ENCODE measurements around the gene KIT.

The KIT gene

GRCh38 chr4:54731552-54731951, 73.8 kb downstream of the KIT start:
- H3K36me3 ChIP-seq (ENCODE audit: low read depth) = no peaks in the 10 kb centered on the region
- H3K27ac ChIP-seq (ENCODE audit: poor library complexity, severe bottlenecking) = no peak overlapping the region
- no peak overlapping the region for H3K4me3 ChIP-seq (ENCODE audit: severe bottlenecking)
- no peaks in the 10 kb centered on the region for H3K4me1 ChIP-seq (ENCODE audit: insufficient read depth, poor library complexity, severe bottlenecking)
- no peaks in the 10 kb centered on the region for H3K9me3 ChIP-seq (ENCODE audit: severe bottlenecking)
- no peaks in the 10 kb centered on the region for H3K27me3 ChIP-seq (ENCODE audit: insufficient read depth, poor library complexity, severe bottlenecking)
- no peak for TF ChIP-seq CTCF (IDR thresholded peaks at IDR 0.05; ENCODE audit: poor library complexity, severe bottlenecking)
- DNase-seq (ENCODE audit: low spot score) (no peak), ATAC-seq (ENCODE audit: low read depth) (no peak)

DNA sequence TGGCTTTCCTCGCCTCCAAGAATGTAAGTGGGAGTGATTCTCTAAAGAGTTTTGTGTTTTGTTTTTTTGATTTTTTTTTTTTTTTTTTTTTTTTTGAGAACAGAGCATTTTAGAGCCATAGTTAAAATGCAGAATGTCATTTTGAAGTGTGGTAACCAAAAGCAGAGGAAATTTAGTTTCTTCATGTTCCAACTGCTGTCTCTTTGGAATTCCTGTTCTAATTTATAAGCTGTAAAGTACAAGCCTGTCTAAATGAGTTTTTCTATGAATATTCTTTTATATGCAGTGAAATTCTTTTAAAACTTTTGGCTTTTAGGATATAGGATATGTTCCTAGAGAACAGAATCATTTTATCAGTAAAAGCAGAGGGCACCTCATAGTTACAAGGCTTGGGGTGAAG, 74.2 kb downstream of the KIT start:
- Histone ChIP-seq H3K27ac (ENCODE audit: poor library complexity, severe bottlenecking) (no peak overlapping the region), H3K9me3 (ENCODE audit: severe bottlenecking) (no peaks in the 10 kb centered on the region), H3K4me1 (ENCODE audit: insufficient read depth, poor library complexity, severe bottlenecking) (no peaks in the 10 kb centered on the region), H3K4me3 (ENCODE audit: severe bottlenecking) (no peak overlapping the region), H3K36me3 (ENCODE audit: low read depth) (no peaks in the 10 kb centered on the region), H3K27me3 (ENCODE audit: insufficient read depth, poor library complexity, severe bottlenecking) (no peaks in the 10 kb centered on the region)
- no peak for TF ChIP-seq CTCF (IDR thresholded peaks at IDR 0.05; ENCODE audit: poor library complexity, severe bottlenecking)
- DNase-seq (ENCODE audit: low spot score) (no peak), ATAC-seq (ENCODE audit: low read depth) (no peak)

GRCh38 chr4:54737421-54737820, 79.7 kb downstream of the KIT start:
- Histone ChIP-seq H3K27me3 (ENCODE audit: insufficient read depth, poor library complexity, severe bottlenecking) (no peaks in the 10 kb centered on the region), H3K9me3 (ENCODE audit: severe bottlenecking) (no peaks in the 10 kb centered on the region), H3K4me1 (ENCODE audit: insufficient read depth, poor library complexity, severe bottlenecking) (no peaks in the 10 kb centered on the region), H3K4me3 (ENCODE audit: severe bottlenecking) (no peak overlapping the region), H3K27ac (ENCODE audit: poor library complexity, severe bottlenecking) (no peak overlapping the region), H3K36me3 (ENCODE audit: low read depth) (no peaks in the 10 kb centered on the region)
- ATAC-seq (ENCODE audit: low read depth) (no peak), DNase-seq (ENCODE audit: low spot score) (no peak)
- no peak for TF ChIP-seq CTCF (IDR thresholded peaks at IDR 0.05; ENCODE audit: poor library complexity, severe bottlenecking)

DNA sequence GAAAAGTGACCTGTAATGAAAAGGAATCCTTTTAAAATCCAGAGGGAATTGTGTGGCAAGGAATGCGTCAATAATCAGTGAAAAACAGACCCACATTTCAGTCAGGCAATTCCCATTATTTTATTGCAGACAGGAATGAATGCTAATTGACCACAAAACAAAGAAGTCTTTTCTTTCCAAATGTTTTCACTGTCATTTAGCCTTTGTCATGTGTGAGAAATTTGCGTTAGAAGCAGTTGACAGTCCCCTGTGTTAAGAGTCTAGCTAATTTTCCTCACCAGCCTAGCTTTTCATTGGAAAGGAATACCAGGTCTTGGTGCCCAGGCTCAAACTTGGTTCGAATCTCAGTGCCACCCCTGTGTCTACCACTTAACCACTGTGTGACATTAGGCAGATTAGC, 83.4 kb downstream of the KIT start:
- Histone ChIP-seq H3K36me3 (ENCODE audit: low read depth) (no peaks in the 10 kb centered on the region), H3K4me3 (ENCODE audit: severe bottlenecking) (no peak overlapping the region), H3K27me3 (ENCODE audit: insufficient read depth, poor library complexity, severe bottlenecking) (no peaks in the 10 kb centered on the region), H3K9me3 (ENCODE audit: severe bottlenecking) (no peaks in the 10 kb centered on the region), H3K27ac (ENCODE audit: poor library complexity, severe bottlenecking) (no peak overlapping the region), H3K4me1 (ENCODE audit: insufficient read depth, poor library complexity, severe bottlenecking) (no peaks in the 10 kb centered on the region)
- TF ChIP-seq CTCF (IDR thresholded peaks at IDR 0.05; ENCODE audit: poor library complexity, severe bottlenecking) = no peak
- no peak for ATAC-seq (ENCODE audit: low read depth)
- DNase-seq (ENCODE audit: low spot score) = no peak

GRCh38 chr4:54742636-54743399, 85.1 kb downstream of the KIT start:
- Histone ChIP-seq H3K36me3 (ENCODE audit: low read depth) (no peaks in the 10 kb centered on the region), H3K27ac (ENCODE audit: poor library complexity, severe bottlenecking) (no peak overlapping the region)
- no peak for TF ChIP-seq CTCF (IDR thresholded peaks at IDR 0.05; ENCODE audit: poor library complexity, severe bottlenecking)

More at GRCh38 chr4:54742636-54743399, 85.1 kb downstream of the KIT start:
- ATAC-seq (ENCODE audit: low read depth) = no peak
- no peaks in the 10 kb centered on the region for H3K27me3 ChIP-seq (ENCODE audit: insufficient read depth, poor library complexity, severe bottlenecking)
- no peaks in the 10 kb centered on the region for H3K4me1 ChIP-seq (ENCODE audit: insufficient read depth, poor library complexity, severe bottlenecking)
- H3K4me3 ChIP-seq (ENCODE audit: severe bottlenecking) = no peak overlapping the region
- no peaks in the 10 kb centered on the region for H3K9me3 ChIP-seq (ENCODE audit: severe bottlenecking)
- DNase-seq (ENCODE audit: low spot score) = no peak

Measured in RWPE2 (cell line).